GM12878 (cell line): ENCODE data around the gene PRM3. TPM values are rescaled to one million over a fixed set of nuclear protein-coding genes. Genes with fewer than 3 reads are reported as not detected.

Source experiments
- CTCF ChIP-seq, 3 experiments: IDR thresholded peaks in 2 of 3; conservative IDR thresholded peaks in 1 of 3; 2 replicates each; pipeline ENCODE4 v1.5.1; 2011; ENCODE audit warnings: low read depth in 3 of 3, low read length in 3 of 3, mild to moderate bottlenecking in 3 of 3, control low read depth in 2 of 3, moderate library complexity in 2 of 3, inconsistent platforms in 1 of 3, mixed read lengths in 1 of 3; ENCODE audit not compliant: control insufficient read depth in 2 of 3, insufficient read depth in 1 of 3; ENCODE audit errors: extremely low read depth in 1 of 3
- FOXM1 ChIP-seq: IDR thresholded peaks from 2 replicates; pipeline ENCODE4 v1.6.1; 2012; ENCODE audit warnings: low read depth, mild to moderate bottlenecking, inconsistent platforms, low read length, moderate library complexity
- IRF5 ChIP-seq: fragments of 450-650 bp; IDR thresholded peaks from 2 replicates; pipeline ENCODE4 v1.6.1; 2017; ENCODE audit warnings: borderline replicate concordance
- PRDM15 ChIP-seq: fragments of 450-650 bp; formaldehyde crosslinking; IDR thresholded peaks from 2 replicates; pipeline ENCODE4 v1.4.0; 2020; ENCODE audit warnings: mild to moderate bottlenecking, moderate library complexity
- SREBF2 ChIP-seq: IDR thresholded peaks from 2 replicates; pipeline ENCODE4 v1.6.1; 2012; ENCODE audit warnings: mild to moderate bottlenecking, low read length
- TBL1XR1 ChIP-seq: IDR thresholded peaks from 2 replicates; pipeline ENCODE4 v1.6.1; 2012; ENCODE audit warnings: low read depth, low read length, improper control_type of control experiment
- polyA plus RNA-seq, 11 experiments: library from polyadenylated mRNA; depleted of rRNA in 4 of 11; unstranded in 6 of 11; stranded (reverse) in 5 of 11; fragments of >200 nt; fragmentation: Nextera tagmentation in 4 of 11; fragmentation: Illumina TruSeq in 1 of 11; extraction: Ambion mirVana in 4 of 11; extraction: Trizol in 1 of 11; gene quantifications; 1 replicate in 1 of 11; 2 replicates in 10 of 11; pipeline versions ENCODE4 v1.2.1 to v1.2.3, GENCODE V29; 2011 to 2016; ENCODE audit warnings: inconsistent platforms in 2 of 11, missing spikeins in 2 of 11, low read depth in 1 of 11
- total RNA-seq, 4 experiments: library from RNA; depleted of rRNA in 3 of 4; stranded (reverse); fragments of >200 nt in 3 of 4; fragmentation: Illumina TruSeq in 1 of 4; extraction: Trizol in 1 of 4; gene quantifications; 2 replicates each; pipeline versions ENCODE4 v1.2.1 to v1.2.3, GENCODE V29; 2013 to 2021

Gene PRM3
- total and polyA plus RNA-seq, 10 of the 15 experiments (the other 5 are each of a cell fraction or from before 2014, with no cell fraction given), result not detected

GRCh38 chr16:11270602-11271162 is 2.7 kb downstream of the PRM3 start (continued):
- TF ChIP-seq CTCF (IDR thresholded peaks at IDR 0.05 in 2 of 3, conservative IDR thresholded peaks at IDR 0.05 in 1 of 3; ENCODE audit: control insufficient read depth in 2 of 3, extremely low read depth in 1 of 3, insufficient read depth in 1 of 3, low read depth in 3 of 3, low read length in 3 of 3) (no peak), SREBF2 (no peak), TBL1XR1 (no peak), PRDM15 (CRISPR knock-in tag) (no peak), FOXM1 (no peak), IRF5 (no peak)
